Upper lobe of right lung (tissue), 1 donor: ENCODE data around the gene TRIP13. TPM values are rescaled to one million over a fixed set of nuclear protein-coding genes. Genes with fewer than 3 reads are reported as not detected.

ENCODE experiments used
- ATAC-seq: fragments of 200-7000 bp; cut with Tn5 transposase; one replicate; pipeline ENCODE4 v1.9.1; 2020; ENCODE audit warnings: mild to moderate bottlenecking, moderate library complexity
- DNase-seq: peaks from one replicate; pipeline ENCODE4 v3.0.0-alpha.2; 2020
- H3K27ac ChIP-seq: fragments of 200-600 bp; one replicate; pipeline ENCODE4 v1.8.0; 2022
- H3K27me3 ChIP-seq: fragments of 200-600 bp; one replicate; pipeline ENCODE4 v1.8.0; 2022; ENCODE audit warnings: mild to moderate bottlenecking
- H3K36me3 ChIP-seq: fragments of 200-600 bp; one replicate; pipeline ENCODE4 v1.8.0; 2022
- H3K4me1 ChIP-seq: fragments of 200-600 bp; one replicate; pipeline ENCODE4 v1.8.0; 2022
- H3K4me3 ChIP-seq: fragments of 200-600 bp; one replicate; pipeline ENCODE4 v1.8.0; 2022; ENCODE audit warnings: mild to moderate bottlenecking
- H3K9me3 ChIP-seq: fragments of 200-600 bp; one replicate; pipeline ENCODE4 v1.8.0; 2022
- CTCF ChIP-seq: fragments of 200-600 bp; IDR thresholded peaks from one replicate; pipeline ENCODE4 v1.8.0; 2022; ENCODE audit warnings: antibody characterized with exemption
- intact Hi-C: fragments of 100-400 bp; cut with DNase I; formaldehyde crosslinking; loops from one replicate; pipeline ENCODE4 v1.11.0; 2022
- total RNA-seq: library from RNA; stranded (reverse); fragmentation: NEBNext Ultra II Directional; extraction: Animal tissue kit (Norgen Biotek cat#: 25700); gene quantifications from one replicate; pipeline ENCODE4 v1.2.1, GENCODE V29; 2021
- donor health status: DM: no; HTN: yes; CAD: no; lungs with severe emphysema.

Gene TRIP13
- total RNA-seq, 1 donor from 2014 or later, result 0.81 TPM

GRCh38 chr5:848671-849111 lies 44.0 kb upstream of the TRIP13 start:
- no peak for ATAC-seq
- no peaks in the 10 kb centered on the region for H3K36me3 ChIP-seq
- H3K27ac ChIP-seq, result no peak overlapping the region
- H3K27me3 ChIP-seq, result peaks cover 19% of the 10 kb centered on the region
- no peak overlapping the region for H3K4me3 ChIP-seq
- intact Hi-C loops, result no loop called here
- TF ChIP-seq CTCF, result no peak
- no peaks in the 10 kb centered on the region for H3K9me3 ChIP-seq
- peak; percentile 54 for DNase-seq
- H3K4me1 ChIP-seq, result no peaks in the 10 kb centered on the region

GRCh38 chr5:849651-850301 lies 42.9 kb upstream of the TRIP13 start:
- Histone ChIP-seq H3K4me3 (peak overlapping the region; percentile 21), H3K9me3 (no peaks in the 10 kb centered on the region), H3K36me3 (no peaks in the 10 kb centered on the region), H3K27me3 (peaks cover 19% of the 10 kb centered on the region), H3K27ac (no peak overlapping the region), H3K4me1 (no peaks in the 10 kb centered on the region)
- intact Hi-C loops, result no loop called here
- ATAC-seq, result peak; percentile 46
- peak; percentile 64 for DNase-seq
- no peak for TF ChIP-seq CTCF

DNA sequence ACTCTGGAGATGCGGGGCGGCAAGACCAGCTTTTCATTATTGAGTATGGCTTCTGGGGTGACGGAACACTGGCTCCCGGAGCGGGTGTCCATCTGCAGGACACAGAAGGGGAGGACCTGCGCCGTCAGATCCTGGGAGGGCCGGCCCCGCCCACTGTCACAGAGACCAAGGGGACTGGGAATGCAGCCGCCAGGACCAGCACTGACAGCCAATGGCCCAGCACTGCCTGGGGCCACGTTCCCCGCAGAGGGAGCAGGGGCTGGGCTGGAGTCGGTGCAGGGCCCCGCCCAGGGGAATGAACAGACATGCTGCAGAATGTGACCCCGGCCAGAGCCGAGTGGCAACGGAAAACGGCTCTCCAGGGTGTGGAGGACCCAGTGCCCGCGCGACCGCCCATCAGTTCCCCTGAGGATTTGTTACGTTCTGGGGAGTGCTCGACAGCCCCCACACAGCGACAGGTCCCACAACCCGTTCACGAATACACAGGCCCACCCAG lies 42.1 kb upstream of the TRIP13 start, which contains the start of gene ZDHHC11:
Gene ZDHHC11 (minus strand): TSS at position 476 of the 496 bp plus-strand sequence. CDS start 384 bp downstream, at position 92.
- Histone ChIP-seq H3K36me3 (no peaks in the 10 kb centered on the region), H3K9me3 (no peaks in the 10 kb centered on the region), H3K27ac (no peak within 1 kb of the TSS), H3K4me1 (no peaks in the 10 kb centered on the region), H3K27me3 (peaks cover 19% of the 10 kb centered on the region), H3K4me3 (peak within 1 kb of the TSS; percentile 21)
- DNase-seq (peak; percentile 85), ATAC-seq (peak; percentile 87)
- no peak for TF ChIP-seq CTCF
- intact Hi-C loops, result no loop called here

- Histone ChIP-seq H3K4me1 (no peaks in the 10 kb centered on the region), H3K9me3 (no peaks in the 10 kb centered on the region), H3K36me3 (no peaks in the 10 kb centered on the region), H3K27me3 (peaks cover 19% of the 10 kb centered on the region), H3K27ac (no peak overlapping the region), H3K4me3 (no peak overlapping the region)
- TF ChIP-seq CTCF, result no peak
- intact Hi-C loops, result no loop called here
- DNase-seq (peak; percentile 64), ATAC-seq (no peak)
These were observed 41.6 kb upstream of the TRIP13 start for GRCh38 chr5:851076-851475.

- Histone ChIP-seq H3K4me3 (no peak overlapping the region), H3K36me3 (no peaks in the 10 kb centered on the region), H3K9me3 (no peaks in the 10 kb centered on the region), H3K27ac (no peak overlapping the region), H3K4me1 (no peaks in the 10 kb centered on the region), H3K27me3 (peaks cover 19% of the 10 kb centered on the region)
- intact Hi-C loops, result no loop called here
- no peak for TF ChIP-seq CTCF
- no peak for ATAC-seq
- peak; percentile 47 for DNase-seq
These were observed 41.1 kb upstream of the TRIP13 start for GRCh38 chr5:851553-851952.
